HL-60 (cell line): ENCODE data around the gene ULBP1.

Source experiments
- CTCF ChIP-seq: IDR thresholded peaks from one replicate; pipeline ENCODE4 v1.5.1; 2011; ENCODE audit warnings: low read length, control low read depth, inconsistent platforms; ENCODE audit not compliant: insufficient read depth
- GABPA ChIP-seq: IDR thresholded peaks from 2 replicates; pipeline ENCODE4 v1.6.1; 2012; ENCODE audit warnings: low read depth

- no peak for TF ChIP-seq CTCF
- no peak for TF ChIP-seq GABPA
Measured at GRCh38 chr6:149922642-149923326, 41.0 kb upstream of the ULBP1 start, which contains the start of gene RAET1G.
